IPS-15b (cell line): ENCODE data around the gene SLC23A3.

ENCODE experiments used
- H3K27me3 ChIP-seq: one replicate; pipeline ENCODE4 v1.6.1; 2013; ENCODE audit warnings: low read length; ENCODE audit not compliant: control insufficient read depth, insufficient read depth
- H3K36me3 ChIP-seq: one replicate; pipeline ENCODE4 v1.6.1; 2013; ENCODE audit warnings: low read length; ENCODE audit not compliant: control insufficient read depth, insufficient read depth
- H3K4me1 ChIP-seq: one replicate; pipeline ENCODE4 v1.6.1; 2013; ENCODE audit warnings: mild to moderate bottlenecking, low read length; ENCODE audit not compliant: control insufficient read depth, insufficient read depth
- H3K4me3 ChIP-seq: one replicate; pipeline ENCODE4 v1.5.1; 2013; ENCODE audit warnings: low read depth, low read length
- H3K9ac ChIP-seq: one replicate; pipeline ENCODE4 v1.6.1; 2013; ENCODE audit warnings: low read depth, mild to moderate bottlenecking, low read length
- H3K9me3 ChIP-seq: one replicate; pipeline ENCODE4 v1.6.1; 2013; ENCODE audit warnings: mild to moderate bottlenecking, low read length; ENCODE audit not compliant: control insufficient read depth, insufficient read depth

Gene SLC23A3

GRCh38 chr2:219179601-219180465 is 10.0 kb upstream of the SLC23A3 start:
- Histone ChIP-seq H3K27me3 (no peaks in the 10 kb centered on the region), H3K36me3 (peaks cover 30% of the 10 kb centered on the region), H3K4me1 (no peaks in the 10 kb centered on the region), H3K4me3 (no peak overlapping the region), H3K9me3 (no peaks in the 10 kb centered on the region), H3K9ac (no peak overlapping the region)

- Histone ChIP-seq H3K9me3 (no peaks in the 10 kb centered on the region), H3K36me3 (peaks cover 32% of the 10 kb centered on the region), H3K9ac (no peak overlapping the region), H3K4me3 (peak overlapping the region; percentile 90), H3K27me3 (no peaks in the 10 kb centered on the region), H3K4me1 (no peaks in the 10 kb centered on the region)
Measured at GRCh38 chr2:219178377-219179175, 8.7 kb upstream of the SLC23A3 start.

GRCh38 chr2:219177552-219178376 is 7.9 kb upstream of the SLC23A3 start, which contains the start of gene RETREG2:
TSS of gene RETREG2 (plus strand) at chr2:219178275. CDS start at chr2:219178353, 78 bp downstream.
- no peaks in the 10 kb centered on the region for H3K9me3 ChIP-seq
- no peaks in the 10 kb centered on the region for H3K27me3 ChIP-seq
- peak within 1 kb of the TSS; percentile 90 for H3K4me3 ChIP-seq
- H3K36me3 ChIP-seq = peaks cover 32% of the 10 kb centered on the region
- no peaks in the 10 kb centered on the region for H3K4me1 ChIP-seq
- peak within 1 kb of the TSS; percentile 38 for H3K9ac ChIP-seq

GRCh38 chr2:219176818-219177551 is 7.2 kb upstream of the SLC23A3 start, which contains the start of gene CNPPD1:
TSS of gene CNPPD1 (minus strand) at chr2:219176925. CDS start at chr2:219176828, 97 bp downstream.
- Histone ChIP-seq H3K27me3 (no peaks in the 10 kb centered on the region), H3K4me3 (peak within 1 kb of the TSS; percentile 83), H3K9me3 (no peaks in the 10 kb centered on the region), H3K9ac (peak within 1 kb of the TSS; percentile 38), H3K4me1 (no peaks in the 10 kb centered on the region), H3K36me3 (peaks cover 25% of the 10 kb centered on the region)

- H3K4me3 ChIP-seq = peak overlapping the region; percentile 83
- H3K27me3 ChIP-seq = no peaks in the 10 kb centered on the region
- H3K4me1 ChIP-seq = no peaks in the 10 kb centered on the region
- H3K36me3 ChIP-seq = peaks cover 17% of the 10 kb centered on the region
- no peaks in the 10 kb centered on the region for H3K9me3 ChIP-seq
- H3K9ac ChIP-seq = peak overlapping the region; percentile 27
Measured at GRCh38 chr2:219175928-219176817, 6.3 kb upstream of the SLC23A3 start.

- Histone ChIP-seq H3K9ac (no peak overlapping the region), H3K4me1 (no peaks in the 10 kb centered on the region), H3K4me3 (peak overlapping the region; percentile 83), H3K27me3 (no peaks in the 10 kb centered on the region), H3K36me3 (peaks cover 11% of the 10 kb centered on the region), H3K9me3 (no peaks in the 10 kb centered on the region)
Measured at GRCh38 chr2:219175486-219175885, 5.7 kb upstream of the SLC23A3 start.

GRCh38 chr2:219174801-219175200 is 5.0 kb upstream of the SLC23A3 start:
- Histone ChIP-seq H3K4me1 (no peaks in the 10 kb centered on the region), H3K9me3 (no peaks in the 10 kb centered on the region), H3K9ac (no peak overlapping the region), H3K4me3 (no peak overlapping the region), H3K27me3 (no peaks in the 10 kb centered on the region), H3K36me3 (peaks cover 5% of the 10 kb centered on the region)

- H3K36me3 ChIP-seq = peaks cover 5% of the 10 kb centered on the region
- peaks cover 2% of the 10 kb centered on the region for H3K27me3 ChIP-seq
- no peak overlapping the region for H3K4me3 ChIP-seq
- H3K4me1 ChIP-seq = no peaks in the 10 kb centered on the region
- H3K9ac ChIP-seq = no peak overlapping the region
- no peaks in the 10 kb centered on the region for H3K9me3 ChIP-seq
Measured at GRCh38 chr2:219174146-219174545, 4.3 kb upstream of the SLC23A3 start.

GRCh38 chr2:219173176-219173575 is 3.3 kb upstream of the SLC23A3 start:
- Histone ChIP-seq H3K9ac (no peak overlapping the region), H3K27me3 (peaks cover 2% of the 10 kb centered on the region), H3K4me1 (no peaks in the 10 kb centered on the region), H3K9me3 (no peaks in the 10 kb centered on the region), H3K4me3 (no peak overlapping the region), H3K36me3 (peaks cover 5% of the 10 kb centered on the region)
